HEK293 (cell line): ENCODE results near the gene ATP6V0B.

ENCODE experiments used
- CTCF ChIA-PET: fragments of 350-600 bp; formaldehyde crosslinking; extraction: SDS; loops from one replicate; lab custom pipeline; 2021; ENCODE audit warnings: antibody characterized with exemption; lab: Yijun Ruan, JAX
- POLR2A ChIA-PET: fragments of 300-600 bp; formaldehyde crosslinking; extraction: SDS; loops from one replicate; lab custom pipeline; 2020; ENCODE audit warnings: antibody characterized with exemption, inconsistent platforms; lab: Yijun Ruan, JAX
- H3K27ac ChIP-seq: fragments of 200-500 bp; sonication (Bioruptor generic); 2 replicates; pipeline ENCODE4 v1.5.1; 2014; ENCODE audit warnings: low read depth, low read length, control low read depth, inconsistent platforms; ENCODE audit errors: extremely low read depth
- H3K36me3 ChIP-seq, 2 experiments: fragments of 200-500 bp in 1 of 2; sonication (Bioruptor generic) in 1 of 2; 1 replicate in 1 of 2; 2 replicates in 1 of 2; pipeline ENCODE4 v1.5.1; 2014 to 2017; ENCODE audit warnings: inconsistent platforms in 2 of 2, low read length in 2 of 2; ENCODE audit not compliant: control insufficient read depth in 2 of 2, insufficient read depth in 1 of 2
- H3K4me1 ChIP-seq: fragments of 200-500 bp; sonication (Bioruptor generic); 2 replicates; pipeline ENCODE4 v1.5.1; 2014; ENCODE audit warnings: mild to moderate bottlenecking, low read length, inconsistent platforms; ENCODE audit not compliant: control insufficient read depth, insufficient read depth
- H3K4me3 ChIP-seq: 2 replicates; pipeline ENCODE4 v1.5.1; 2011; ENCODE audit warnings: low read depth, mild to moderate bottlenecking, control low read depth, low read length, moderate library complexity
- H3K9me3 ChIP-seq: fragments of 200-500 bp; sonication (Bioruptor generic); 2 replicates; pipeline ENCODE4 v1.5.1; 2014; ENCODE audit warnings: low read depth, low read length, inconsistent platforms; ENCODE audit not compliant: control insufficient read depth, insufficient read depth
- EGR2 ChIP-seq: fragments of 450-650 bp; formaldehyde crosslinking; IDR thresholded peaks from 2 replicates; pipeline ENCODE4 v1.5.1; 2016; ENCODE audit warnings: low read depth, missing biosample characterization, missing genetic modification characterization
- GLIS2 ChIP-seq: fragments of 450-650 bp; formaldehyde crosslinking; IDR thresholded peaks from 2 replicates; pipeline ENCODE4 v1.5.1; 2016; ENCODE audit warnings: missing biosample characterization, missing genetic modification characterization
- KLF16 ChIP-seq: fragments of 450-650 bp; formaldehyde crosslinking; IDR thresholded peaks from 2 replicates; pipeline ENCODE4 v1.5.1; 2017; ENCODE audit warnings: missing biosample characterization, missing genetic modification characterization
- KLF8 ChIP-seq: fragments of 450-650 bp; formaldehyde crosslinking; IDR thresholded peaks from 2 replicates; pipeline ENCODE4 v1.5.1; 2016; ENCODE audit warnings: missing biosample characterization, missing genetic modification characterization
- WT1 ChIP-seq: fragments of 450-650 bp; formaldehyde crosslinking; IDR thresholded peaks from 2 replicates; pipeline ENCODE4 v1.5.1; 2016; ENCODE audit warnings: missing biosample characterization, missing genetic modification characterization
- ZNF114 ChIP-seq: fragments of 450-650 bp; formaldehyde crosslinking; IDR thresholded peaks from 2 replicates; pipeline ENCODE4 v1.5.0; 2017; ENCODE audit warnings: missing biosample characterization, missing genetic modification characterization
- ZNF140 ChIP-seq: fragments of 450-650 bp; formaldehyde crosslinking; IDR thresholded peaks from 2 replicates; pipeline ENCODE4 v1.5.1; 2016; ENCODE audit warnings: missing biosample characterization, missing genetic modification characterization
- ZNF211 ChIP-seq: fragments of 450-650 bp; formaldehyde crosslinking; IDR thresholded peaks from 2 replicates; pipeline ENCODE4 v1.5.1; 2016; ENCODE audit warnings: low read depth, missing biosample characterization, missing genetic modification characterization
- ZNF391 ChIP-seq: fragments of 450-650 bp; formaldehyde crosslinking; IDR thresholded peaks from 2 replicates; pipeline ENCODE4 v1.5.1; 2016; ENCODE audit warnings: low read depth, missing biosample characterization, missing genetic modification characterization, borderline replicate concordance
- ZNF423 ChIP-seq: fragments of 450-650 bp; formaldehyde crosslinking; IDR thresholded peaks from 2 replicates; pipeline ENCODE4 v1.5.1; 2016; ENCODE audit warnings: missing biosample characterization, missing genetic modification characterization
- ZNF510 ChIP-seq: fragments of 450-650 bp; formaldehyde crosslinking; IDR thresholded peaks from 2 replicates; pipeline ENCODE4 v1.5.1; 2018; ENCODE audit warnings: mild to moderate bottlenecking, missing genetic modification characterization, missing biosample characterization; ENCODE audit not compliant: insufficient replicate concordance
- ZNF518A ChIP-seq: fragments of 450-650 bp; formaldehyde crosslinking; conservative IDR thresholded peaks from 2 replicates; pipeline ENCODE4 v1.5.1; 2016; ENCODE audit warnings: low read depth, missing biosample characterization, missing genetic modification characterization
- ZNF521 ChIP-seq: fragments of 450-650 bp; formaldehyde crosslinking; IDR thresholded peaks from 2 replicates; pipeline ENCODE4 v1.5.1; 2017; ENCODE audit warnings: missing biosample characterization, mild to moderate bottlenecking, missing genetic modification characterization
- ZNF529 ChIP-seq: fragments of 450-650 bp; formaldehyde crosslinking; IDR thresholded peaks from 2 replicates; pipeline ENCODE4 v1.5.1; 2017; ENCODE audit warnings: missing genetic modification characterization, missing biosample characterization; ENCODE audit not compliant: insufficient replicate concordance
- ZNF555 ChIP-seq: fragments of 450-650 bp; formaldehyde crosslinking; conservative IDR thresholded peaks from 2 replicates; pipeline ENCODE4 v1.5.1; 2017; ENCODE audit warnings: missing biosample characterization, mild to moderate bottlenecking, missing genetic modification characterization, inconsistent platforms
- ZNF558 ChIP-seq: fragments of 450-650 bp; formaldehyde crosslinking; IDR thresholded peaks from 2 replicates; pipeline ENCODE4 v1.5.1; 2016; ENCODE audit warnings: missing biosample characterization, missing genetic modification characterization
- ZNF571 ChIP-seq: fragments of 450-650 bp; formaldehyde crosslinking; IDR thresholded peaks from 2 replicates; pipeline ENCODE4 v1.5.0; 2017; ENCODE audit warnings: missing biosample characterization, missing genetic modification characterization
- ZNF596 ChIP-seq: fragments of 450-650 bp; IDR thresholded peaks from 2 replicates; pipeline ENCODE4 v1.5.0; 2018; ENCODE audit warnings: missing biosample characterization, mild to moderate bottlenecking, missing genetic modification characterization, moderate library complexity
- ZNF768 ChIP-seq: fragments of 450-650 bp; formaldehyde crosslinking; IDR thresholded peaks from 2 replicates; pipeline ENCODE4 v1.5.1; 2018; ENCODE audit warnings: missing biosample characterization, mild to moderate bottlenecking, missing genetic modification characterization
- ZNF776 ChIP-seq: fragments of 450-650 bp; formaldehyde crosslinking; IDR thresholded peaks from 2 replicates; pipeline ENCODE4 v1.5.0; 2017; ENCODE audit warnings: missing biosample characterization, missing genetic modification characterization, borderline replicate concordance
- TF ChIP-seq, protein P1 (sequence below): fragments of 450-650 bp; formaldehyde crosslinking; conservative IDR thresholded peaks from 2 replicates; pipeline ENCODE4 v1.5.1; 2016; ENCODE audit warnings: low read depth, missing biosample characterization, missing genetic modification characterization
- TF ChIP-seq, protein P2 (sequence below): fragments of 450-650 bp; formaldehyde crosslinking; IDR thresholded peaks from 2 replicates; pipeline ENCODE4 v1.5.1; 2017; ENCODE audit warnings: missing biosample characterization, mild to moderate bottlenecking, missing genetic modification characterization, moderate library complexity
- TF ChIP-seq, protein P3 (sequence below): sonication (generic); formaldehyde crosslinking; IDR thresholded peaks from 2 replicates; pipeline ENCODE4 v1.8.1; 2022; ENCODE audit warnings: mild to moderate bottlenecking, moderate library complexity, missing genetic modification reagents

The ATP6V0B gene

GRCh38 chr1:43954036-43954435, 20.7 kb upstream of the ATP6V0B start:
- POLR2A ChIA-PET = no interaction called here
- H3K36me3 ChIP-seq = peaks cover 0 to 68% of the 10 kb centered on the region in 2 experiments; a peak in 1 of 3 replicates
- TF ChIP-seq ZNF211 (tag by site-specific recombination) (no peak), ZNF555 (tag by site-specific recombination) (no peak), ZNF423 (tag by site-specific recombination) (no peak), ZNF768 (tag by site-specific recombination) (no peak), ZNF391 (tag by site-specific recombination) (no peak), ZNF521 (no peak), ZNF510 (tag by site-specific recombination) (no peak), ZNF558 (tag by site-specific recombination) (no peak), ZNF114 (tag by site-specific recombination) (no peak), ZNF140 (tag by site-specific recombination) (no peak), GLIS2 (tag by site-specific recombination) (no peak), WT1 (tag by site-specific recombination) (no peak), ZNF518A (tag by site-specific recombination) (no peak), KLF16 (tag by site-specific recombination) (no peak), ZNF529 (tag by site-specific recombination) (no peak)
- TF ChIP-seq, protein P1, sequence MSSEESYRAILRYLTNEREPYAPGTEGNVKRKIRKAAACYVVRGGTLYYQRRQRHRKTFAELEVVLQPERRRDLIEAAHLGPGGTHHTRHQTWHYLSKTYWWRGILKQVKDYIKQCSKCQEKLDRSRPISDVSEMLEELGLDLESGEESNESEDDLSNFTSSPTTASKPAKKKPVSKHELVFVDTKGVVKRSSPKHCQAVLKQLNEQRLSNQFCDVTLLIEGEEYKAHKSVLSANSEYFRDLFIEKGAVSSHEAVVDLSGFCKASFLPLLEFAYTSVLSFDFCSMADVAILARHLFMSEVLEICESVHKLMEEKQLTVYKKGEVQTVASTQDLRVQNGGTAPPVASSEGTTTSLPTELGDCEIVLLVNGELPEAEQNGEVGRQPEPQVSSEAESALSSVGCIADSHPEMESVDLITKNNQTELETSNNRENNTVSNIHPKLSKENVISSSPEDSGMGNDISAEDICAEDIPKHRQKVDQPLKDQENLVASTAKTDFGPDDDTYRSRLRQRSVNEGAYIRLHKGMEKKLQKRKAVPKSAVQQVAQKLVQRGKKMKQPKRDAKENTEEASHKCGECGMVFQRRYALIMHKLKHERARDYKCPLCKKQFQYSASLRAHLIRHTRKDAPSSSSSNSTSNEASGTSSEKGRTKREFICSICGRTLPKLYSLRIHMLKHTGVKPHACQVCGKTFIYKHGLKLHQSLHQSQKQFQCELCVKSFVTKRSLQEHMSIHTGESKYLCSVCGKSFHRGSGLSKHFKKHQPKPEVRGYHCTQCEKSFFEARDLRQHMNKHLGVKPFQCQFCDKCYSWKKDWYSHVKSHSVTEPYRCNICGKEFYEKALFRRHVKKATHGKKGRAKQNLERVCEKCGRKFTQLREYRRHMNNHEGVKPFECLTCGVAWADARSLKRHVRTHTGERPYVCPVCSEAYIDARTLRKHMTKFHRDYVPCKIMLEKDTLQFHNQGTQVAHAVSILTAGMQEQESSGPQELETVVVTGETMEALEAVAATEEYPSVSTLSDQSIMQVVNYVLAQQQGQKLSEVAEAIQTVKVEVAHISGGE (tag by site-specific recombination) = no peak
- TF ChIP-seq, all 188 proteins: peak for 0
- peaks cover 7% of the 10 kb centered on the region for H3K4me1 ChIP-seq
- no peak overlapping the region for H3K4me3 ChIP-seq
- no peaks in the 10 kb centered on the region for H3K9me3 ChIP-seq
- CTCF ChIA-PET = no interaction called here
- no peak overlapping the region for H3K27ac ChIP-seq

- H3K4me1 ChIP-seq = peaks cover 7% of the 10 kb centered on the region
- POLR2A ChIA-PET = interaction anchor here (0.7 kb wide), 1 partner anchor 9 kb away, joined by 6 read pairs; no protein-coding TSS in a partner anchor
- H3K9me3 ChIP-seq = no peaks in the 10 kb centered on the region
- H3K36me3 ChIP-seq = peaks cover 0 to 68% of the 10 kb centered on the region in 2 experiments; a peak in 1 of 3 replicates
- CTCF ChIA-PET = no interaction called here
- H3K27ac ChIP-seq = no peak overlapping the region
- no peak overlapping the region for H3K4me3 ChIP-seq
- TF ChIP-seq, protein P2, sequence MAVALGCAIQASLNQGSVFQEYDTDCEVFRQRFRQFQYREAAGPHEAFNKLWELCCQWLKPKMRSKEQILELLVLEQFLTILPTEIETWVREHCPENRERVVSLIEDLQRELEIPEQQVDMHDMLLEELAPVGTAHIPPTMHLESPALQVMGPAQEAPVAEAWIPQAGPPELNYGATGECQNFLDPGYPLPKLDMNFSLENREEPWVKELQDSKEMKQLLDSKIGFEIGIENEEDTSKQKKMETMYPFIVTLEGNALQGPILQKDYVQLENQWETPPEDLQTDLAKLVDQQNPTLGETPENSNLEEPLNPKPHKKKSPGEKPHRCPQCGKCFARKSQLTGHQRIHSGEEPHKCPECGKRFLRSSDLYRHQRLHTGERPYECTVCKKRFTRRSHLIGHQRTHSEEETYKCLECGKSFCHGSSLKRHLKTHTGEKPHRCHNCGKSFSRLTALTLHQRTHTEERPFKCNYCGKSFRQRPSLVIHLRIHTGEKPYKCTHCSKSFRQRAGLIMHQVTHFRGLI (tag by site-specific recombination) = no peak
- TF ChIP-seq ZNF571 = no peak
- TF ChIP-seq EGR2 = no peak
- no peak for TF ChIP-seq ZNF596
- TF ChIP-seq, protein P3, sequence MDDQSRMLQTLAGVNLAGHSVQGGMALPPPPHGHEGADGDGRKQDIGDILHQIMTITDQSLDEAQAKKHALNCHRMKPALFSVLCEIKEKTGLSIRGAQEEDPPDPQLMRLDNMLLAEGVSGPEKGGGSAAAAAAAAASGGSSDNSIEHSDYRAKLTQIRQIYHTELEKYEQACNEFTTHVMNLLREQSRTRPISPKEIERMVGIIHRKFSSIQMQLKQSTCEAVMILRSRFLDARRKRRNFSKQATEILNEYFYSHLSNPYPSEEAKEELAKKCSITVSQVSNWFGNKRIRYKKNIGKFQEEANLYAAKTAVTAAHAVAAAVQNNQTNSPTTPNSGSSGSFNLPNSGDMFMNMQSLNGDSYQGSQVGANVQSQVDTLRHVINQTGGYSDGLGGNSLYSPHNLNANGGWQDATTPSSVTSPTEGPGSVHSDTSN (CRISPR knock-in tag) = no peak
- TF ChIP-seq KLF8 = no peak
- no peak for TF ChIP-seq ZNF776
- TF ChIP-seq WT1 (tag by site-specific recombination) = no peak
Observed at GRCh38 chr1:43956234-43956633, 18.5 kb upstream of the ATP6V0B start.
